GM19324 (cell line): ENCODE results near the gene C1QTNF1.

ENCODE experiments used
- ATAC-seq: cut with Tn5 transposase; IDR thresholded peaks from one replicate; pipeline ENCODE4 v1.9.1; 2021; ENCODE audit warnings: mild to moderate bottlenecking, moderate library complexity; ENCODE audit not compliant: unreplicated experiment, low FRiP score

C1QTNF1 gene

GRCh38 chr17:79075861-79076406 lies 52.0 kb downstream of the C1QTNF1 start:
- no peak for ATAC-seq

DNA sequence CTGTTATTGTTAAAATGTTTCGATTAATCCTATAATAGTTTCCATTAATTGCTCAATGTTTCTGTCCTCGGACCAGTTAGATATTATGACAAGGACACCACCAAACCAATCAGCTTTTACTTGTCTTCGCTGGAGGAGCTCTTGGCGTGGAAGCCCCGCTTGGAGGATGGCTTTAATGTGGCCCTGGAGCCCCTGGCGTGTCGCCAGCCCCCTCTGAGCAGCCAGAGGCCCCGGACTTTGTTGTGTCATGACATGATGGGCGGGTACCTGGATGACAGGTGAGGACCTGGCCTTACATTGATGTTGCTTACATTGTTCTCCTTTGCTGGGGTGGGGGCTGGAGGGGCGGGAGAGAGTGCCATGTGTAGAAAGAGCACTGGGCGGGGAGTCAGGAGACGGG lies 53.6 kb downstream of the C1QTNF1 start:
- no peak for ATAC-seq

DNA sequence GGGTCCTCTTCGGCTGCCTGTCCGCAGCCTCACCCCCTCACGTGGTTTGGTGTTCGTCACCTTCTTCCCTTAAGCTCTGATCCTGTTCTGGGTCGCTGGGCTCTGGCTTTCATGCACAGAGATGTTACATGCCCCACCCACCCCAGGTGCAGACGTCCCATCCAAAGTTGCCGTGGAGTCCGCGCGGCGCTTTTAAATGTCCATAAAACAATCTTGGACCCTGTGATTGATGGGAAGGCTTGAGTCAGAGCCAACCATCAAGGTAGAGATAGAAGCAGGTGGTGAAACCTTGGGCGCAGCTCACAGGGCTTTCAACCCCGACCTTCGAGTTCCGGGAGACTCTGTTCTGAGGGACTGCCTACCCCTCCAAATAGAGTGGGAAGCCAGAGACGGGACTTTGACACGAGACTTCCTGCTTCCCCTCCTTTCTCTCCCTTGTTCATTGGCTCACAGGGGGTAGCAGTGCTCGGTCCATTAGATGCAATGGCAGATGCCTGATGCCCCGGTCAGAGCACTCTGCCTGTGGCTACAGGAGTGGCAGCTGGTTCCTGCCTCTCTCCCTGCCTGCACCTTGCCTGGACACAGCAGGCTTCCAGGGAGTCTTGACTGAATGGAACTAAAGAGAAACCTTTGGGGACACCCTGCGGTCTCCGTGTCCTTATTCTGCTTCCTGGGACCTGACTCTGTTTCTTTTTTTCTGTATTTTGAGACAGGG lies 54.7 kb downstream of the C1QTNF1 start:
- ATAC-seq = no peak

DNA sequence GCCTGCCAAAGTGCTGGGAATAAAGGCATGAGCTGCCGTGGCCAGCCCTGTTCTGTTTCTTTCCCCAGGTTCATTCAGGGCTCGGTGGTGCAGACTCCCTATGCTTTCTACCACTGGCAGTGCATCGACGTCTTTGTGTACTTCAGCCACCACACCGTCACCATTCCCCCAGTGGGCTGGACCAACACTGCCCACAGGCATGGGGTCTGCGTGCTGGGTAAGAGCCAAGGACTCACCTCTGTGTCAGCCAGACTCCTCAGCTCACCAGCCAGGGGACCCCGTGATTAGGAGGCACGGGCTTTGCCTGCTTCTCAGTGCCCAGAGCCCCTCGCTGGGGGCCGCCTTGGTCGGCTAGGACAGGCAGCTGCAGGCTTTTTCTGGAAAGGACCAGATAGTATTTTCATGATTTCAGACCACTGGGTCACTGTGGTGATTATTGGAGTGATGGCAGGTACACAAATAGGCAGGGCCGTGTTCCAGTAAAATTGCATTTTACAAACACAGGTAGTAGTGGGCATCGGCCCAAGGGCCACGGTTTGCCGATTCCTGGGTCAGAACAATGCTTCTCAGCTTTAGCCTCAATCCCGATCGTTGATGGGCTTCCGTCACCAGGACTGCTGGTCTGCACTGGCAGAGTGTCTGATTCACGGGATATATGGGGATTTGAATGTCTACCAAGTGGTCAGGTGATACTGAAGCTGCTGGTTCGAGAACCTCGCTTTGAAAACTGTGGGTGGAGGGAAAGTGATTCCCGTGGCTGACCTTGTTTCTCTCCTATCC lies 55.6 kb downstream of the C1QTNF1 start:
- ATAC-seq = no peak

DNA sequence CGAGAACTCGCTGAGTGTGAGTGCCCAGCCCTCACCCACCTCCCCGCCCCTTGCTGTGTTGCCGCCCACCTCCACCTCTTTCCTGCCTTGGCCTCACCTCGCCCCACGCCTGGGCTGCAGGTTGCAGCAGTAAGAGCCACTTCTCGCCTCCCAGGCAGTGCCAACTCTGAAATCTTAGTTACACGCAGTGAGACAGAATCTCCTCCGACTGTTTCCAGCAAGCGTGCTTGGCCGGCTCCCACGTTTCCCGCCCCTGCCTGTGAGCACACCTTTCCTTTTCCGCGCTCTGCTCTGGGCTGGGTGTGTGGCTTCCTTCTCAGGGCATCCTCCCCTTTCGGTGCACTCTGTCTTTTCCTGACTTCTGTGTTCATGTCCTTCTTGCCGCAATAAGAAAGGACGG lies 56.4 kb downstream of the C1QTNF1 start:
- no peak for ATAC-seq

DNA sequence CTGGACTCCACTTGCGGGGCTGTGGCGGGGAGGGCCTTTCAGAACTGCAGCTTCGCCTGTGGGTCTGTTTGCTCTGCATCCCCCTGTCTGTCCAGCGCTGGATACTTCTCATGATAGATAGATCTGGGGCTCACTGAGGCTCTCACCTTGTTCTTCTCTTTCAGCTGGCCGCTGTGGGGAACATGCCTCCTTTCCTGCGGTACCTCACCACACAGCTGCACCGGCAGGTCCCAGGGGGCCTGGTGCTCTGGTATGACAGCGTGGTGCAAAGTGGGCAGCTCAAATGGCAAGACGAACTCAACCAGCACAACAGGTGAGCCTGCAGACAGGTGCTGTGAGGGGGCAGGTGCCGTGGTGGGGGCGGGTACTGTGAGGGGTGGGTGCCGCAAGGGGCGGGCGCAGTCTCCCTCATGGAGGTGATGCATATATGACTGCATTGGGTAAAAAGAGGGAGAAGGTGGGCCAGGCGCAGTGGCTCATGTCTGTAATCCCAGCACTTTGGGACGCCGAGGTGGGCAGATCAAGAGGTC lies 56.9 kb downstream of the C1QTNF1 start:
- no peak for ATAC-seq

DNA sequence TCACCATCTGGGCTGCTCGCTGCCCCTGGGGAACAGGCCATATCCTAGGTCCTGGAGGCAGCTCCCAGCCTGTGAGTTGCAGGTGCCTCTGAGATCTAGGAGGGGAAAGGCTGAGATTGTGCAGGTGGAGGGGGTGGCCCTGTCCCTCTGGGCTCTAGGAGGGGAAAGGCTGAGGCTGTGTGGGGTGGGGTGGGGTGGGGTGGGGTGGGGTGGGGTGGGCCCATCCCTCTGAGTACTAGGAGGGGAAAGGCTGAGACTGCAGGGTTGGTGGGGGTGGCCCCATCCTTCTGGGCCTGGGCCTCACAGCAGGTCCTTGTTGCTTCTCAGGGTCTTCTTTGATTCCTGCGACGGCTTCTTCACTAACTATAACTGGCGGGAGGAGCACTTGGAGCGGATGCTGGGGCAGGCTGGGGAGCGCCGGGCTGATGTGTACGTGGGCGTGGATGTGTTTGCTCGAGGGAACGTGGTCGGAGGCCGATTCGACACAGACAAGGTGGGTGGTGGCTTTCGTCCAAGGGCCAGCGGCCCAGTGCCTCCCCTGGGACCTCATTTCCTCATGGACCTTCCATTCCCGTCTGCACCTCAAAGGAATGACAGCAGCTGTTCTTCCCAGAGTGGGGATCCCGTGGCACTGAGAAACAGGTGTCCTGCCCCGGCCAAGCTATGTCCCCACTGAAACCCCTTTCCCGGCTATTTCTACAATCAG lies 57.8 kb downstream of the C1QTNF1 start:
- no peak for ATAC-seq

- no peak for ATAC-seq
Observed at GRCh38 chr17:79082311-79083190, 58.6 kb downstream of the C1QTNF1 start.

DNA sequence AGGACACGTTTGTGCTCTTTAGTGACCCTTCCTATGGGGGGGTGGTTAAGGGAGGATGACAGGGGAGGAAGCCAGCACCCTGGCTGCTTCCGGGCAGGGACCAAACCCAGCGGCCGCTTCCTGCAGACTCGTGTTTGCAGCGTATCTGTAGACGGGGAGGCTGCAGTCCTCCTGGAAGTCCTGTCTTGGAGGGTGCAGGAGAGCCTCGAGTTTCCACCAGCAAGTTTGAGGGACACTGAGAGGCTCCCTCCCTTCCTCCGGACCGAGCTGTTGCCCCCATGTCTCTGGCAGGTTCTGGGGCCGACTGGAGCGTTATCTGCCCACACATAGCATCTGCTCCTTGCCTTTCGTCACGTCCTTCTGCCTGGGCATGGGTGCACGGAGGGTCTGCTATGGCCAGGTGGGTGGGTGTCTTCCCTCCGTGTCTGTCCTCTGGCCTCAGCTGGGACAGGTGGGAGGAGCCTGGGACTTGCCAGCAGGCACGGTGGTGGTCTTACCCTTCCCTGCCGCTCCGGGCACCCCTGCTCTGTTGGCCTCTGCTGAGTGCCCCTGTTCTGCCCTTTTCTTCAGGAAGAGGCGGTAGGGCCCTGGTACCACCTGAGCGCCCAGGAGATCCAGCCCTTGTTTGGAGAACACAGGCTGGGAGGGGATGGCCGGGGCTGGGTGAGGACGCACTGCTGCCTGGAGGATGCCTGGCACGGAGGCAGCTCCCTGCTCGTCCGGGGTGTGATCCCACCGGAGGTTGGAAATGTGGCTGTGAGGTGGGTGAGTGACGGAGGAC lies 59.4 kb downstream of the C1QTNF1 start:
- no peak for ATAC-seq

GRCh38 chr17:79084291-79085153 lies 60.6 kb downstream of the C1QTNF1 start:
- no peak for ATAC-seq

GRCh38 chr17:79085154-79085920 lies 61.4 kb downstream of the C1QTNF1 start:
- ATAC-seq = no peak

DNA sequence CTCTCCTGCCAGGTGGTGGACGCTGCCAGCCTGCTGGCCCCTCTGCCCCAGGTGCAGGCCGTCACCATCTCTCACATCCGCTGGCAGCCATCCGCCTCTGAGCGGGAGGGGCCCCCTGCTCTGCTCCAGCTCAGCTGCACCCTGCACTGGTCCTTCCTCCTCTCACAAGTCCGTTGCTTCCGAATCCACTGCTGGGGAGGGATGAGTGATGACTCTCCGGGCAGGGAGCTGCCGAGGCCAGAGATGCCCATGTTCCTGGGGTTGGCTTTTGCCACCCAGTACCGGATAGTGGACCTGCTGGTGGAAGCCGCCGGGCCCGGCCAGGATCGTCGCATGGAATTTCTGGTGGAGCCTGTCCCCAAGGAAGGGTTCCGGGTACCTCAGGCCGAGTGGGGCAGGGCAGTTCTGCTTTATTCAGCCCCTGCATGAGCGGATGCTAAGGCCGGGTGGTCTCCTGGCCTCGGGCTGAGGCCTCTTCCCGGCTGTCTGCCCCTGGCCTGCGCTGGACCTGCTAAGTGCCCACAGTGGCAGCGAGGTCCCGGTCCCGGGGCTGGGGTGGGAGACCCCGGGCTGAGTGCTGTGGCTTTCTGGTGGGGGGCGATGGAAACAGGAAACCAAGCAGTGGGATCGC lies 62.1 kb downstream of the C1QTNF1 start:
- ATAC-seq = no peak

- no peak for ATAC-seq
Observed at GRCh38 chr17:79086609-79087427, 62.8 kb downstream of the C1QTNF1 start.

GRCh38 chr17:79087428-79088143 lies 63.6 kb downstream of the C1QTNF1 start:
- no peak for ATAC-seq

GRCh38 chr17:79088247-79088996 lies 64.5 kb downstream of the C1QTNF1 start:
- ATAC-seq = no peak
